ENCODE measurements around the gene ZNF630. TPM values are rescaled to one million over a fixed set of nuclear protein-coding genes. Genes with fewer than 3 reads are reported as not detected.
"Not testable (repeated sequence)": the region's sequence is repeated elsewhere in the genome, so short reads cannot be mapped to it uniquely, and the experiment has no call there.

Gene ZNF630
- total RNA-seq, 1 donor from 2014 or later, result 3.2 TPM

- DNase-seq, result no peak
Measured at GRCh38 chrX:48028091-48028490, 43.3 kb downstream of the ZNF630 start.

- DNase-seq, result not testable (repeated sequence)
Measured at GRCh38 chrX:48027545-48027944, 43.9 kb downstream of the ZNF630 start.

- DNase-seq, result peak; percentile 80
Measured at GRCh38 chrX:48025561-48025960, 45.9 kb downstream of the ZNF630 start.

- no peak for DNase-seq
Measured at GRCh38 chrX:48022738-48023137, 48.7 kb downstream of the ZNF630 start.

- DNase-seq, result no peak
Measured at GRCh38 chrX:48022100-48022499, 49.3 kb downstream of the ZNF630 start.

- peak; percentile 83 for DNase-seq
Measured at GRCh38 chrX:48021026-48021900, 50.2 kb downstream of the ZNF630 start.

- DNase-seq, result peak; percentile 11
Measured at GRCh38 chrX:48020472-48020871, 51.0 kb downstream of the ZNF630 start.

GRCh38 chrX:48019892-48020291 is 51.5 kb downstream of the ZNF630 start:
- not testable (repeated sequence) for DNase-seq

- not testable (repeated sequence) for DNase-seq
Measured at GRCh38 chrX:48016583-48017310, 54.7 kb downstream of the ZNF630 start.

GRCh38 chrX:48009445-48009960 is 61.9 kb downstream of the ZNF630 start:
- DNase-seq, result not testable (repeated sequence)

Other genes starting within 250 kb of the ZNF630 start
- 6.7 and 10.0 TPM in 2 replicates for gene ZNF81, start 234.7 kb downstream of the ZNF630 start, total RNA-seq
- 4.9 and 5.3 TPM in 2 replicates for gene ZNF182, start 67.7 kb downstream of the ZNF630 start, total RNA-seq
- gene SPACA5, start 64.7 kb downstream of the ZNF630 start, total RNA-seq, result not detected in 2 replicates
- not detected in 2 replicates for gene SPACA5B, start 59.0 kb upstream of the ZNF630 start, total RNA-seq
- gene SSX5, start 125.2 kb upstream of the ZNF630 start, total RNA-seq, result not detected in 2 replicates
- gene SSX1, start 183.8 kb upstream of the ZNF630 start, total RNA-seq, result not detected in 2 replicates